K562 (cell line): ENCODE data around the gene NAE1. TPM values are rescaled to one million over a fixed set of nuclear protein-coding genes. Genes with fewer than 3 reads are reported as not detected.

Experiments
- CHCHD3 ChIP-seq: fragments of 250-450 bp; sonication (Bioruptor Pico); IDR thresholded peaks from 2 replicates; pipeline ENCODE4 v2.1.2; 2022; ENCODE audit warnings: mild to moderate bottlenecking
- CLOCK ChIP-seq: fragments of 250-450 bp; sonication (Bioruptor Pico); IDR thresholded peaks from 2 replicates; pipeline ENCODE4 v1.4.0; 2020; ENCODE audit warnings: mild to moderate bottlenecking, moderate library complexity, borderline replicate concordance
- CREB3 ChIP-seq: fragments of 450-650 bp; conservative IDR thresholded peaks from 2 replicates; pipeline ENCODE4 v1.6.1; 2016; ENCODE audit warnings: missing genetic modification characterization, low read depth, mild to moderate bottlenecking, missing compliant biosample characterization, moderate library complexity
- ESRRB ChIP-seq: fragments of 250-450 bp; sonication (Bioruptor Pico); IDR thresholded peaks from 2 replicates; pipeline ENCODE4 v1.5.0; 2020; ENCODE audit warnings: mild to moderate bottlenecking, moderate library complexity, borderline replicate concordance
- FOXJ2 ChIP-seq: fragments of 200-800 bp; sonication (Bioruptor generic); IDR thresholded peaks from 2 replicates; pipeline ENCODE4 v1.6.1; 2016; ENCODE audit warnings: missing genetic modification characterization, missing compliant biosample characterization
- GTF2E2 ChIP-seq: fragments of 200-800 bp; sonication (Bioruptor generic); IDR thresholded peaks from 2 replicates; pipeline ENCODE4 v1.6.1; 2016; ENCODE audit warnings: missing genetic modification characterization, missing compliant biosample characterization
- HDAC3 ChIP-seq: fragments of 450-650 bp; IDR thresholded peaks from 2 replicates; pipeline ENCODE4 v1.6.1; 2018; ENCODE audit warnings: borderline replicate concordance, mild to moderate bottlenecking, moderate library complexity; ENCODE audit not compliant: partially characterized antibody
- HIVEP1 ChIP-seq: fragments of 250-450 bp; sonication (Bioruptor Pico); IDR thresholded peaks from 2 replicates; pipeline ENCODE4 v1.4.0; 2020; ENCODE audit warnings: mild to moderate bottlenecking
- SETDB1 ChIP-seq: IDR thresholded peaks from one replicate; pipeline ENCODE4 v1.6.1; 2012; ENCODE audit warnings: low read length, control low read depth, inconsistent platforms
- SMARCB1 ChIP-seq: IDR thresholded peaks from 2 replicates; pipeline ENCODE4 v1.6.1; 2011; ENCODE audit warnings: improper control_type of control experiment, low read depth; ENCODE audit not compliant: insufficient read length
- ZBTB49 ChIP-seq: sonication (generic); formaldehyde crosslinking; IDR thresholded peaks from 2 replicates; pipeline ENCODE4 v1.8.0; 2022; ENCODE audit warnings: missing genetic modification reagents, mild to moderate bottlenecking, borderline replicate concordance
- ZNF57 ChIP-seq: fragments of 450-650 bp; formaldehyde crosslinking; IDR thresholded peaks from 2 replicates; pipeline ENCODE4 v1.4.0; 2020; ENCODE audit warnings: mild to moderate bottlenecking, moderate library complexity
- polyA plus RNA-seq, 8 experiments: library from polyadenylated mRNA; depleted of rRNA in 4 of 8; stranded (reverse) in 5 of 8; unstranded in 3 of 8; fragments of >200 nt; fragmentation: Nextera tagmentation in 2 of 8; fragmentation: Illumina TruSeq in 1 of 8; extraction: Ambion mirVana in 2 of 8; extraction: Trizol in 1 of 8; gene quantifications; 2 replicates each; pipeline versions ENCODE4 v1.2.1 to v1.2.3, GENCODE V29; 2011 to 2014; ENCODE audit warnings: inconsistent platforms in 1 of 8, missing spikeins in 1 of 8
- total RNA-seq, 7 experiments: library from RNA; depleted of rRNA in 6 of 7; stranded (reverse); fragments of >200 nt in 6 of 7; fragmentation: Illumina TruSeq in 2 of 7; extraction: Trizol in 2 of 7; gene quantifications; 2 replicates each; pipeline versions ENCODE4 v1.2.1 to v1.2.3, GENCODE V29; 2011 to 2021; ENCODE audit warnings: low replicate concordance in 1 of 7
- TF ChIP-seq, protein P1 (sequence below): sonication (generic); formaldehyde crosslinking; IDR thresholded peaks from 2 replicates; pipeline ENCODE4 v1.8.1; 2022; ENCODE audit warnings: missing genetic modification reagents
- TF ChIP-seq, protein P2 (sequence below): conservative IDR thresholded peaks from 2 replicates; pipeline ENCODE4 v1.6.1; 2011; ENCODE audit warnings: low read depth, mild to moderate bottlenecking, low read length; ENCODE audit not compliant: control insufficient read depth

The NAE1 gene
- total and polyA plus RNA-seq, 9 of the 15 experiments (the other 6 are each of a cell fraction or from before 2014, with no cell fraction given) = 165 to 294 (median 230) TPM

GRCh38 chr16:66830422-66831404 lies at the start of gene NAE1 (continued):
- no peak for TF ChIP-seq SETDB1
- TF ChIP-seq CHCHD3 (CRISPR knock-in tag) = peak; percentile 73; the same call in 1 of the 2 replicates
- TF ChIP-seq ZNF57 = no peak
- no peak for TF ChIP-seq HIVEP1 (CRISPR knock-in tag)
- TF ChIP-seq, protein P1, sequence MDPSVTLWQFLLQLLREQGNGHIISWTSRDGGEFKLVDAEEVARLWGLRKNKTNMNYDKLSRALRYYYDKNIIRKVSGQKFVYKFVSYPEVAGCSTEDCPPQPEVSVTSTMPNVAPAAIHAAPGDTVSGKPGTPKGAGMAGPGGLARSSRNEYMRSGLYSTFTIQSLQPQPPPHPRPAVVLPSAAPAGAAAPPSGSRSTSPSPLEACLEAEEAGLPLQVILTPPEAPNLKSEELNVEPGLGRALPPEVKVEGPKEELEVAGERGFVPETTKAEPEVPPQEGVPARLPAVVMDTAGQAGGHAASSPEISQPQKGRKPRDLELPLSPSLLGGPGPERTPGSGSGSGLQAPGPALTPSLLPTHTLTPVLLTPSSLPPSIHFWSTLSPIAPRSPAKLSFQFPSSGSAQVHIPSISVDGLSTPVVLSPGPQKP = no peak
- TF ChIP-seq GTF2E2 (tag) = no peak
- TF ChIP-seq, protein P2, sequence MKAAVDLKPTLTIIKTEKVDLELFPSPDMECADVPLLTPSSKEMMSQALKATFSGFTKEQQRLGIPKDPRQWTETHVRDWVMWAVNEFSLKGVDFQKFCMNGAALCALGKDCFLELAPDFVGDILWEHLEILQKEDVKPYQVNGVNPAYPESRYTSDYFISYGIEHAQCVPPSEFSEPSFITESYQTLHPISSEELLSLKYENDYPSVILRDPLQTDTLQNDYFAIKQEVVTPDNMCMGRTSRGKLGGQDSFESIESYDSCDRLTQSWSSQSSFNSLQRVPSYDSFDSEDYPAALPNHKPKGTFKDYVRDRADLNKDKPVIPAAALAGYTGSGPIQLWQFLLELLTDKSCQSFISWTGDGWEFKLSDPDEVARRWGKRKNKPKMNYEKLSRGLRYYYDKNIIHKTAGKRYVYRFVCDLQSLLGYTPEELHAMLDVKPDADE = 0 out of 2 replicates have a peak, but pooled peaks have one; percentile 67
- TF ChIP-seq ESRRB (CRISPR knock-in tag) = no peak
- no peak for TF ChIP-seq FOXJ2 (tag)
- TF ChIP-seq ZBTB49 (CRISPR knock-in tag) = no peak
- TF ChIP-seq CREB3 (tag) = no peak
- TF ChIP-seq HDAC3 = no peak
- TF ChIP-seq SMARCB1 = no peak
- TF ChIP-seq CLOCK (CRISPR knock-in tag) = no peak
